Measurements from ENCODE around the gene MS4A4A. TPM values are rescaled to one million over a fixed set of nuclear protein-coding genes. Genes with fewer than 3 reads are reported as not detected.

Gene MS4A4A
- polyA plus RNA-seq, 1 donor from 2014 or later: not detected

DNA sequence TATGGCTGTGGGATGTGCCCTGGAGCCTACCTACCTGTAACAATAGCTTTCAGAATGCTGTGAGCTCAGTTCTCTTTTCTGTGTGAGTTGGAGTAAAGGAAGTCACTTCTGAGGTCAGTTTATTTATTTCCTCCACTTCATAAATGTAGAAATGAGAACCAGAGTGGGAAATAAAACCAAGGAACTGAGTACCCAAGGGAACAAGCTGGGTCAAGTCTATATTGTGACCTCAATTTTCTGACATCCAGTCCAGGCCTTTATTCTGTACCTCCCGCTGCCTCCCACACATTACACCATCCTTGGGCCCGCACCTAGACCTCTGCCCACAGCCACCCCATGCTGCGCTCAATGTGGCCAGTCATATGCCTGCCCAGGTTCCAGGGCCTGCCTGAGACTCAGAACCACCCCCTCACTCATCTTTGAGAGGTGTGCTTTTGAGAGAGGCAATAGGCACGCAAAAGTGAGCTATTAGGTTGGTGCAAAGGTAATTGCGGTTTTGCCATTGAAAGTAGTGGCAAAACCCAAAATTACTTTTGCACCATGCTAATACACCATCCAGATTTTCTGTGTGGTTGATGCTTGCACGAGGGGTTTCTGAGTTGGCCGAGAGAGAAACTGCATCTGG, 56.4 kb downstream of the MS4A4A start:
- no peak overlapping the region for H3K27ac ChIP-seq (ENCODE audit: low read length)

DNA sequence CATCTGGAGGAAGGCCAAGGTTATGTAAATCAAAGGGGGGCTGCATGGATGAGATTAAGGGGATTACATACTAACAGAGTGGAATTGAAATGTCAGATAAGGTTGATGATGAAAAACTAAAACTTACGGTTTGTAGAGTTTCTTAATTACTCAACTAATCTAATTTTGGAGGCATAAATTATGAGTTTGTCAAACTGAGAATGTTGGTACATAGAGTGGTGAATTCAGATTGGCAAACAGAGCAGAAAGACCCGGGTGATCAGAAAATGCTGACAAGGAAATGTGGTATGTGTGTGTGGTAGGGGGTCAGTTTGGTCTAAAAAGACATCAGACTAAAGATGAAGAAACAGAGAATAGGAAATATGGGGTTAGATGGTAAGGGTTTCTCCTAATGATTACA, 57.6 kb downstream of the MS4A4A start:
- Histone ChIP-seq H3K27me3 (ENCODE audit: insufficient read depth, low read depth, low read length) (no peaks in the 10 kb centered on the region), H4K20me1 (ENCODE audit: insufficient read depth) (no peaks in the 10 kb centered on the region), H3F3A (ENCODE audit: insufficient read depth, low read length, poor library complexity, severe bottlenecking) (no peaks in the 10 kb centered on the region), H3K9ac (ENCODE audit: low read length) (no peak overlapping the region), H3K79me2 (replicated peaks; ENCODE audit: insufficient read depth, low read length) (no peaks in the 10 kb centered on the region), H3K36me3 (ENCODE audit: insufficient read depth, low read length) (no peaks in the 10 kb centered on the region), H3K4me2 (ENCODE audit: low read length) (no peak overlapping the region), H3K4me3 (ENCODE audit: low read length) (no peak overlapping the region), H2AFZ (ENCODE audit: low read depth, low read length) (no peak overlapping the region), H3K9me2 (ENCODE audit: insufficient read depth, low read length) (no peaks in the 10 kb centered on the region), H3K27ac (ENCODE audit: low read length) (no peak overlapping the region), H3K9me3 (ENCODE audit: low read length) (no peaks in the 10 kb centered on the region)
- no peak for TF ChIP-seq MXI1 (conservative IDR thresholded peaks at IDR 0.05; ENCODE audit: poor library complexity, severe bottlenecking)

More for the DNA sequence above, 56.4 kb downstream of the MS4A4A start:
- H3K9me2 ChIP-seq (ENCODE audit: insufficient read depth, low read length): no peaks in the 10 kb centered on the region
- H3K27me3 ChIP-seq (ENCODE audit: insufficient read depth, low read depth, low read length): no peaks in the 10 kb centered on the region
- H3K36me3 ChIP-seq (ENCODE audit: insufficient read depth, low read length): no peaks in the 10 kb centered on the region
- H3K9me3 ChIP-seq (ENCODE audit: low read length): no peaks in the 10 kb centered on the region
- H2AFZ ChIP-seq (ENCODE audit: low read depth, low read length): no peak overlapping the region
- H3K4me3 ChIP-seq (ENCODE audit: low read length): no peak overlapping the region
- no peak overlapping the region for H3K9ac ChIP-seq (ENCODE audit: low read length)
- no peaks in the 10 kb centered on the region for H3F3A ChIP-seq (ENCODE audit: insufficient read depth, low read length, poor library complexity, severe bottlenecking)
- H3K4me2 ChIP-seq (ENCODE audit: low read length): no peak overlapping the region
- H3K79me2 ChIP-seq (replicated peaks; ENCODE audit: insufficient read depth, low read length): no peaks in the 10 kb centered on the region
- TF ChIP-seq EP300 (conservative IDR thresholded peaks at IDR 0.05; ENCODE audit: poor library complexity, severe bottlenecking) (no peak), MXI1 (conservative IDR thresholded peaks at IDR 0.05; ENCODE audit: poor library complexity, severe bottlenecking) (no peak), EZH2 (IDR thresholded peaks at IDR 0.05; ENCODE audit: borderline replicate concordance, insufficient read depth, low read length, poor library complexity, severe bottlenecking) (no peak)
- no peaks in the 10 kb centered on the region for H4K20me1 ChIP-seq (ENCODE audit: insufficient read depth)

DNA sequence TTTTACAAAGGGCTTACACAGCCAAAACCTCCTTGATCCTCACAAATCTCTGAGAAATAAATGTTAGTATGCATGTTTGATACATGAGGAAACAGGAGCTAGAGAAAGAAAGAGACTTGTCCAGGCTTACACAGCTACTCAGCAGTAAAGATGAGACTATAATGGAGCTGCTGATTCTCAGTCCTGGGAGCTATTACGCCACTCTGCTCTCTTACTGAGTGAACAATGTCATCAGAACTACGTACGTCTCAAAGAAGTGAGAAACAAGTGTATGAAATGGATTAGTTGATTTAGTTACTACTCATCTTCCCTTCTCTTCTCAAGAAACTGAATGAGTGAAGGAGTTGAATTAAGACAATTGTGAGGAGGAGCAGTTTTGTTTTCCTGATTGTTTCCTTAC, 58.9 kb downstream of the MS4A4A start:
- Histone ChIP-seq H3K27me3 (ENCODE audit: insufficient read depth, low read depth, low read length) (no peaks in the 10 kb centered on the region), H3K4me2 (ENCODE audit: low read length) (no peak overlapping the region), H3K9me2 (ENCODE audit: insufficient read depth, low read length) (no peaks in the 10 kb centered on the region), H3K36me3 (ENCODE audit: insufficient read depth, low read length) (no peaks in the 10 kb centered on the region), H3K9ac (ENCODE audit: low read length) (no peak overlapping the region), H3K4me3 (ENCODE audit: low read length) (no peak overlapping the region), H3K79me2 (replicated peaks; ENCODE audit: insufficient read depth, low read length) (no peaks in the 10 kb centered on the region), H3F3A (ENCODE audit: insufficient read depth, low read length, poor library complexity, severe bottlenecking) (no peaks in the 10 kb centered on the region), H3K9me3 (ENCODE audit: low read length) (no peaks in the 10 kb centered on the region), H2AFZ (ENCODE audit: low read depth, low read length) (no peak overlapping the region), H3K27ac (ENCODE audit: low read length) (no peak overlapping the region), H4K20me1 (ENCODE audit: insufficient read depth) (no peaks in the 10 kb centered on the region)
- TF ChIP-seq SMC3 (conservative IDR thresholded peaks at IDR 0.05; ENCODE audit: poor library complexity): no peak
- TF ChIP-seq, protein P1, sequence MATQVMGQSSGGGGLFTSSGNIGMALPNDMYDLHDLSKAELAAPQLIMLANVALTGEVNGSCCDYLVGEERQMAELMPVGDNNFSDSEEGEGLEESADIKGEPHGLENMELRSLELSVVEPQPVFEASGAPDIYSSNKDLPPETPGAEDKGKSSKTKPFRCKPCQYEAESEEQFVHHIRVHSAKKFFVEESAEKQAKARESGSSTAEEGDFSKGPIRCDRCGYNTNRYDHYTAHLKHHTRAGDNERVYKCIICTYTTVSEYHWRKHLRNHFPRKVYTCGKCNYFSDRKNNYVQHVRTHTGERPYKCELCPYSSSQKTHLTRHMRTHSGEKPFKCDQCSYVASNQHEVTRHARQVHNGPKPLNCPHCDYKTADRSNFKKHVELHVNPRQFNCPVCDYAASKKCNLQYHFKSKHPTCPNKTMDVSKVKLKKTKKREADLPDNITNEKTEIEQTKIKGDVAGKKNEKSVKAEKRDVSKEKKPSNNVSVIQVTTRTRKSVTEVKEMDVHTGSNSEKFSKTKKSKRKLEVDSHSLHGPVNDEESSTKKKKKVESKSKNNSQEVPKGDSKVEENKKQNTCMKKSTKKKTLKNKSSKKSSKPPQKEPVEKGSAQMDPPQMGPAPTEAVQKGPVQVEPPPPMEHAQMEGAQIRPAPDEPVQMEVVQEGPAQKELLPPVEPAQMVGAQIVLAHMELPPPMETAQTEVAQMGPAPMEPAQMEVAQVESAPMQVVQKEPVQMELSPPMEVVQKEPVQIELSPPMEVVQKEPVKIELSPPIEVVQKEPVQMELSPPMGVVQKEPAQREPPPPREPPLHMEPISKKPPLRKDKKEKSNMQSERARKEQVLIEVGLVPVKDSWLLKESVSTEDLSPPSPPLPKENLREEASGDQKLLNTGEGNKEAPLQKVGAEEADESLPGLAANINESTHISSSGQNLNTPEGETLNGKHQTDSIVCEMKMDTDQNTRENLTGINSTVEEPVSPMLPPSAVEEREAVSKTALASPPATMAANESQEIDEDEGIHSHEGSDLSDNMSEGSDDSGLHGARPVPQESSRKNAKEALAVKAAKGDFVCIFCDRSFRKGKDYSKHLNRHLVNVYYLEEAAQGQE (IDR thresholded peaks at IDR 0.05; ENCODE audit: borderline replicate concordance): no peak
- TF ChIP-seq, protein P2, sequence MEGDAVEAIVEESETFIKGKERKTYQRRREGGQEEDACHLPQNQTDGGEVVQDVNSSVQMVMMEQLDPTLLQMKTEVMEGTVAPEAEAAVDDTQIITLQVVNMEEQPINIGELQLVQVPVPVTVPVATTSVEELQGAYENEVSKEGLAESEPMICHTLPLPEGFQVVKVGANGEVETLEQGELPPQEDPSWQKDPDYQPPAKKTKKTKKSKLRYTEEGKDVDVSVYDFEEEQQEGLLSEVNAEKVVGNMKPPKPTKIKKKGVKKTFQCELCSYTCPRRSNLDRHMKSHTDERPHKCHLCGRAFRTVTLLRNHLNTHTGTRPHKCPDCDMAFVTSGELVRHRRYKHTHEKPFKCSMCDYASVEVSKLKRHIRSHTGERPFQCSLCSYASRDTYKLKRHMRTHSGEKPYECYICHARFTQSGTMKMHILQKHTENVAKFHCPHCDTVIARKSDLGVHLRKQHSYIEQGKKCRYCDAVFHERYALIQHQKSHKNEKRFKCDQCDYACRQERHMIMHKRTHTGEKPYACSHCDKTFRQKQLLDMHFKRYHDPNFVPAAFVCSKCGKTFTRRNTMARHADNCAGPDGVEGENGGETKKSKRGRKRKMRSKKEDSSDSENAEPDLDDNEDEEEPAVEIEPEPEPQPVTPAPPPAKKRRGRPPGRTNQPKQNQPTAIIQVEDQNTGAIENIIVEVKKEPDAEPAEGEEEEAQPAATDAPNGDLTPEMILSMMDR (IDR thresholded peaks at IDR 0.05; ENCODE audit: poor library complexity, severe bottlenecking): no peak
- TF ChIP-seq RAD21 (conservative IDR thresholded peaks at IDR 0.05): no peak
- TF ChIP-seq TAF1 (IDR thresholded peaks at IDR 0.05; ENCODE audit: low read depth): no peak
- TF ChIP-seq EZH2 (IDR thresholded peaks at IDR 0.05; ENCODE audit: borderline replicate concordance, insufficient read depth, low read length, poor library complexity, severe bottlenecking): no peak
- TF ChIP-seq EP300 (conservative IDR thresholded peaks at IDR 0.05; ENCODE audit: poor library complexity, severe bottlenecking): no peak
- no peak for TF ChIP-seq MXI1 (conservative IDR thresholded peaks at IDR 0.05; ENCODE audit: poor library complexity, severe bottlenecking)
- no peak for TF ChIP-seq POLR2AphosphoS5 (IDR thresholded peaks at IDR 0.05)
